H9 (cell line): ENCODE results near the gene ZRSR2. TPM values are rescaled to one million over a fixed set of nuclear protein-coding genes. Genes with fewer than 3 reads are reported as not detected.

ENCODE experiments used
- DNase-seq: peaks from one replicate; pipeline ENCODE4 v3.0.0-alpha.2; 2017
- H2AFZ ChIP-seq: one replicate; pipeline ENCODE4 v1.6.1; 2013; ENCODE audit warnings: mild to moderate bottlenecking, low read length, control low read depth, moderate library complexity
- H2AK5ac ChIP-seq: 2 replicates; pipeline ENCODE4 v1.6.1; 2013; ENCODE audit warnings: low read length, control low read depth, mixed read lengths; ENCODE audit not compliant: insufficient read length
- H2BK120ac ChIP-seq: one replicate; pipeline ENCODE4 v1.6.1; 2013; ENCODE audit warnings: low read depth, mild to moderate bottlenecking, low read length, control low read depth, inconsistent platforms; ENCODE audit not compliant: poor library complexity, severe bottlenecking
- H2BK12ac ChIP-seq: 2 replicates; pipeline ENCODE4 v1.6.1; 2013; ENCODE audit warnings: low read length, control low read depth, mixed read lengths, low read depth; ENCODE audit not compliant: insufficient read length
- H2BK15ac ChIP-seq: 2 replicates; pipeline ENCODE4 v1.6.1; 2013; ENCODE audit warnings: low read depth, low read length, control low read depth
- H2BK20ac ChIP-seq: one replicate; pipeline ENCODE4 v1.6.1; 2013; ENCODE audit warnings: low read depth, mild to moderate bottlenecking, low read length, control low read depth, inconsistent platforms; ENCODE audit not compliant: poor library complexity, severe bottlenecking
- H2BK5ac ChIP-seq: 2 replicates; pipeline ENCODE4 v1.6.1; 2013; ENCODE audit warnings: low read length, control low read depth, mixed read lengths; ENCODE audit not compliant: insufficient read length
- H3K14ac ChIP-seq: 2 replicates; pipeline ENCODE4 v1.6.1; 2013; ENCODE audit warnings: low read length, control low read depth; ENCODE audit not compliant: insufficient read depth
- H3K18ac ChIP-seq: 2 replicates; pipeline ENCODE4 v1.6.1; 2013; ENCODE audit warnings: low read depth, mild to moderate bottlenecking, mixed read lengths, low read length, control low read depth; ENCODE audit not compliant: insufficient read length
- H3K23ac ChIP-seq: 2 replicates; pipeline ENCODE4 v1.6.1; 2013; ENCODE audit warnings: low read length, control low read depth, mixed read lengths, low read depth; ENCODE audit not compliant: insufficient read length
- H3K23me2 ChIP-seq: 2 replicates; pipeline ENCODE4 v1.6.1; 2013; ENCODE audit warnings: low read depth, mild to moderate bottlenecking, mixed read lengths, low read length, control low read depth; ENCODE audit not compliant: insufficient read length, poor library complexity, severe bottlenecking
- H3K27ac ChIP-seq: 2 replicates; pipeline ENCODE4 v1.5.1; 2013; ENCODE audit warnings: low read length, control low read depth, mixed read lengths, low read depth; ENCODE audit not compliant: insufficient read length
- H3K27me3 ChIP-seq: 2 replicates; pipeline ENCODE4 v1.6.1; 2013; ENCODE audit warnings: low read length, control low read depth, inconsistent platforms; ENCODE audit not compliant: insufficient read depth
- H3K4ac ChIP-seq: 2 replicates; pipeline ENCODE4 v1.6.1; 2013; ENCODE audit warnings: low read depth, mild to moderate bottlenecking, control low read depth, inconsistent platforms, low read length, moderate library complexity
- H3K4me1 ChIP-seq: 2 replicates; pipeline ENCODE4 v1.6.1; 2013; ENCODE audit warnings: low read length, control low read depth, inconsistent platforms; ENCODE audit not compliant: insufficient read depth
- H3K4me2 ChIP-seq: 2 replicates; pipeline ENCODE4 v1.6.1; 2013; ENCODE audit warnings: low read length, control low read depth, mixed read lengths; ENCODE audit not compliant: insufficient read length, insufficient read depth
- H3K56ac ChIP-seq: 2 replicates; pipeline ENCODE4 v1.6.1; 2013; ENCODE audit warnings: low read depth, mild to moderate bottlenecking, mixed read lengths, low read length, control low read depth; ENCODE audit not compliant: insufficient read length
- H3K79me1 ChIP-seq: 2 replicates; pipeline ENCODE4 v1.6.1; 2013; ENCODE audit warnings: low read depth, mild to moderate bottlenecking, moderate library complexity, low read length, control low read depth, inconsistent platforms; ENCODE audit not compliant: insufficient read depth, poor library complexity, severe bottlenecking
- H3K79me2 ChIP-seq: 2 replicates; pipeline ENCODE4 v1.6.1; 2013; ENCODE audit warnings: low read length, control low read depth, inconsistent platforms; ENCODE audit not compliant: insufficient read depth
- H3K9ac ChIP-seq: 2 replicates; pipeline ENCODE4 v1.6.1; 2013; ENCODE audit warnings: low read length, control low read depth, mixed read lengths; ENCODE audit not compliant: insufficient read length; ENCODE audit errors: extremely low read depth
- H3K9me3 ChIP-seq: one replicate; pipeline ENCODE4 v1.6.1; 2013; ENCODE audit warnings: low read depth, low read length, inconsistent platforms; ENCODE audit not compliant: control insufficient read depth
- H3T11ph ChIP-seq: one replicate; pipeline ENCODE4 v1.6.1; 2013; ENCODE audit warnings: mild to moderate bottlenecking, low read length, control low read depth, inconsistent platforms
- H4K20me1 ChIP-seq: one replicate; pipeline ENCODE4 v1.6.1; 2013; ENCODE audit not compliant: control insufficient read depth, insufficient read length, insufficient read depth
- H4K5ac ChIP-seq: 2 replicates; pipeline ENCODE4 v1.6.1; 2013; ENCODE audit warnings: low read depth, mild to moderate bottlenecking, mixed read lengths, low read length, control low read depth; ENCODE audit not compliant: insufficient read length
- H4K8ac ChIP-seq: replicated peaks from 2 replicates; pipeline ENCODE4 v1.6.1; 2013; ENCODE audit warnings: low read length, control low read depth, mixed read lengths, low read depth; ENCODE audit not compliant: insufficient read length
- H4K91ac ChIP-seq: 2 replicates; pipeline ENCODE4 v1.6.1; 2013; ENCODE audit warnings: low read depth, mild to moderate bottlenecking, moderate library complexity, mixed read lengths, low read length, control low read depth; ENCODE audit not compliant: insufficient read length
- H3K27ac Mint-ChIP-seq, 3 experiments: 2 replicates in 2 of 3; 3 replicates in 1 of 3; pipeline ENCODE4 v1.8.0; 2020 to 2021; ENCODE audit warnings: mixed read lengths in 3 of 3, mild to moderate bottlenecking in 1 of 3, moderate library complexity in 1 of 3
- H3K27me3 Mint-ChIP-seq: 2 replicates; pipeline ENCODE4 v1.8.0; 2021; ENCODE audit warnings: low read depth, mild to moderate bottlenecking, moderate library complexity, mixed read lengths
- H3K36me3 Mint-ChIP-seq, 3 experiments: 2 replicates in 2 of 3; 3 replicates in 1 of 3; pipeline ENCODE4 v1.8.0; 2020 to 2021; ENCODE audit warnings: low read depth in 3 of 3, mixed read lengths in 3 of 3; ENCODE audit not compliant: insufficient read depth in 1 of 3
- H3K4me1 Mint-ChIP-seq, 2 experiments: 2 replicates each; pipeline ENCODE4 v1.8.0; 2020; ENCODE audit warnings: mixed read lengths in 2 of 2
- H3K4me3 Mint-ChIP-seq, 2 experiments: 2 replicates in 1 of 2; 3 replicates in 1 of 2; pipeline ENCODE4 v1.8.0; 2020 to 2021; ENCODE audit warnings: mild to moderate bottlenecking in 2 of 2, mixed read lengths in 2 of 2, moderate library complexity in 1 of 2
- H3K9me3 Mint-ChIP-seq, 2 experiments: 2 replicates in 1 of 2; 3 replicates in 1 of 2; pipeline ENCODE4 v1.8.0; 2020; ENCODE audit warnings: mild to moderate bottlenecking in 2 of 2, mixed read lengths in 2 of 2, moderate library complexity in 1 of 2
- WGBS: extraction: QIAGEN DNeasy Blood & Tissue Kit; methylation state at CpG from one replicate; pipeline ENCODE4 v1.1.7; 2013; ENCODE audit warnings: missing lambda C conversion rate, low lambda C conversion rate, mixed read lengths; ENCODE audit not compliant: insufficient read length; ENCODE audit errors: extremely low coverage; 5-methylcytosine and 5-hydroxymethylcytosine counted together
- total RNA-seq: library from RNA; stranded (reverse); gene quantifications from 2 replicates; pipeline ENCODE4 v1.2.1, GENCODE V29; 2021
- TF ChIP-seq, protein P1 (sequence below): fragments of 200-600 bp; sonication (generic); conservative IDR thresholded peaks from 3 replicates; pipeline ENCODE4 v1.8.0; 2021; ENCODE audit warnings: antibody characterized with exemption, mild to moderate bottlenecking

Gene ZRSR2
- total RNA-seq, 1 experiment from 2014 or later, result 21.1 TPM

DNA sequence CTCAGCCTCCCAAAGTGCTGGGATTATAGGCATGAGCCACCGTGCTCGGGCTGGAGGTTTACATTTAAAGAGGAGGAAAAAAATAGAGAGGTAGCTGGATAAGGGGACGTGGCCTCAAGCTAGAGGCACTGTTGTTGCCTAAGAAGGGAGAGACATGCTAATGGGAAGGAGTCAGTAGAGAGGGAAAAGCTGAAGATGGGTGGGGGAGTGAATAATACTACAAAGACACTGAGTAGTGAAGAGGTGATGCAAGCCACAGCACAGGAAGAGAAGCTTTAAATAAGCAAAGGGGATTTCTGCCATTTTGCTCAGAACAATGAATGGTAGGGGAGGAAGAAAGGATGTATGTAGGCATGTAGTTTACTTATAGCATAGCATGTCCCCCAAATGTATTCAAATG is 75.9 kb downstream of the ZRSR2 start:
- Histone ChIP-seq H3K79me1 (no peaks in the 10 kb centered on the region), H3K9ac (no peak overlapping the region), H3K18ac (no peak overlapping the region), H3K4me2 (no peak overlapping the region), H4K20me1 (no peaks in the 10 kb centered on the region), H2BK5ac (no peak overlapping the region), H4K8ac (no peak overlapping the region), H3T11ph (no peak overlapping the region), H3K56ac (no peak overlapping the region), H2BK20ac (no peak overlapping the region), H3K9me3 (no peaks in the 10 kb centered on the region), H3K27ac (no peak overlapping the region), H3K23ac (no peak overlapping the region), H3K79me2 (no peaks in the 10 kb centered on the region), H2BK15ac (no peak overlapping the region), H3K23me2 (no peaks in the 10 kb centered on the region), H3K14ac (no peak overlapping the region), H3K4ac (no peak overlapping the region), H4K91ac (no peak overlapping the region), H3K27me3 (no peaks in the 10 kb centered on the region), H2BK120ac (no peak overlapping the region), H2BK12ac (no peak overlapping the region), H3K4me1 (no peaks in the 10 kb centered on the region), H2AFZ (no peak overlapping the region), H4K5ac (no peak overlapping the region), H2AK5ac (no peak overlapping the region)
- Mint-ChIP-seq H3K9me3 (peaks cover 3% of the 10 kb centered on the region in 2 experiments; a peak in 2 of 5 replicates), H3K36me3 (peaks cover 0 to 4% (median 0%) of the 10 kb centered on the region in 3 experiments; a peak in 2 of 7 replicates), H3K4me1 (peaks cover 11% of the 10 kb centered on the region in 2 experiments), H3K27ac (no peak overlapping the region), H3K27me3 (no peaks in the 10 kb centered on the region), H3K4me3 (no peak overlapping the region)
- no peak for DNase-seq
- no CpG with 5 or more reads among the region's 3 CpGs for whole genome bisulfite sequencing
- TF ChIP-seq, protein P1, sequence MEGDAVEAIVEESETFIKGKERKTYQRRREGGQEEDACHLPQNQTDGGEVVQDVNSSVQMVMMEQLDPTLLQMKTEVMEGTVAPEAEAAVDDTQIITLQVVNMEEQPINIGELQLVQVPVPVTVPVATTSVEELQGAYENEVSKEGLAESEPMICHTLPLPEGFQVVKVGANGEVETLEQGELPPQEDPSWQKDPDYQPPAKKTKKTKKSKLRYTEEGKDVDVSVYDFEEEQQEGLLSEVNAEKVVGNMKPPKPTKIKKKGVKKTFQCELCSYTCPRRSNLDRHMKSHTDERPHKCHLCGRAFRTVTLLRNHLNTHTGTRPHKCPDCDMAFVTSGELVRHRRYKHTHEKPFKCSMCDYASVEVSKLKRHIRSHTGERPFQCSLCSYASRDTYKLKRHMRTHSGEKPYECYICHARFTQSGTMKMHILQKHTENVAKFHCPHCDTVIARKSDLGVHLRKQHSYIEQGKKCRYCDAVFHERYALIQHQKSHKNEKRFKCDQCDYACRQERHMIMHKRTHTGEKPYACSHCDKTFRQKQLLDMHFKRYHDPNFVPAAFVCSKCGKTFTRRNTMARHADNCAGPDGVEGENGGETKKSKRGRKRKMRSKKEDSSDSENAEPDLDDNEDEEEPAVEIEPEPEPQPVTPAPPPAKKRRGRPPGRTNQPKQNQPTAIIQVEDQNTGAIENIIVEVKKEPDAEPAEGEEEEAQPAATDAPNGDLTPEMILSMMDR, result no peak
